ENCODE results near the gene MRPL49. TPM values are rescaled to one million over a fixed set of nuclear protein-coding genes. Genes with fewer than 3 reads are reported as not detected.

The MRPL49 gene
- total and polyA plus RNA-seq, 2 of the 8 experiments (the other 6 are each of a cell fraction or from before 2014, with no cell fraction given) = 54.0 to 84.8 TPM

GRCh38 chr11:65131895-65132237 is 9.7 kb downstream of the MRPL49 start:
- no peak overlapping the region for H3K23ac ChIP-seq (ENCODE audit: insufficient read length)
- CTCF ChIA-PET (ENCODE audit: partially characterized antibody) = interaction anchor here (0.8 to 9.5 kb wide), 6 partner anchors 10 to 284 kb away, joined by 3 to 71 read pairs (median 4); partner anchors contain the start of genes FAU, MRPL49 and TM7SF2

More at GRCh38 chr11:65131895-65132237, 9.7 kb downstream of the MRPL49 start:
- Histone ChIP-seq H2AK5ac (ENCODE audit: low read depth, low read length) (no peak overlapping the region), H4K8ac (ENCODE audit: extremely low read depth, insufficient read depth, low read length) (peak overlapping the region; percentile 9; the same call in 1 of the 2 replicates), H3K56ac (replicated peaks; ENCODE audit: insufficient read length, low read depth, low read length) (no peak overlapping the region), H4K20me1 (replicated peaks in 1 of 2; ENCODE audit: control insufficient read depth in 1 of 2, insufficient read depth in 2 of 2, low read length in 2 of 2) (peaks cover 0 to 14% of the 10 kb centered on the region in 2 experiments), H3K4me3 (ENCODE audit: extremely low read depth in 1 of 4, insufficient read depth in 2 of 4, low read depth in 3 of 4, low read length in 4 of 4) (no peak overlapping the region), H2BK20ac (ENCODE audit: low read length) (no peak overlapping the region), H3K79me1 (ENCODE audit: low read depth, low read length) (peaks cover 3% of the 10 kb centered on the region; the same call in 1 of the 2 replicates), H3K79me2 (ENCODE audit: control insufficient read depth in 1 of 2, insufficient read depth in 2 of 2, low read length in 2 of 2) (peaks cover 0 to 15% of the 10 kb centered on the region in 2 experiments; a peak in 1 of 4 replicates), H3K14ac (ENCODE audit: insufficient read length) (no peak overlapping the region), H3K9ac (replicated peaks in 1 of 4; ENCODE audit: extremely low read depth in 1 of 4, low read depth in 3 of 4, low read length in 3 of 4) (no peak overlapping the region), H2BK5ac (ENCODE audit: low read depth, low read length) (no peak overlapping the region), H4K91ac (replicated peaks; ENCODE audit: insufficient read length, low read length) (no peak overlapping the region), H3K36me3 (ENCODE audit: control insufficient read depth in 2 of 4, insufficient read depth in 4 of 4, low read length in 3 of 4) (peaks cover 14 to 43% (median 35%) of the 10 kb centered on the region in 4 experiments; a peak in 7 of 8 replicates), H2BK120ac (replicated peaks; ENCODE audit: low read depth, low read length) (no peak overlapping the region), H2BK15ac (ENCODE audit: low read length) (no peak overlapping the region), H3K9me3 (ENCODE audit: insufficient read depth in 2 of 2, low read depth in 1 of 2, low read length in 1 of 2) (no peaks in the 10 kb centered on the region), H3K18ac (ENCODE audit: extremely low read depth, low read length) (no peak overlapping the region), H3K4me2 (ENCODE audit: insufficient read depth in 1 of 2, low read depth in 2 of 2, low read length in 2 of 2) (no peak overlapping the region), H3K4ac (replicated peaks; ENCODE audit: insufficient read length, low read depth, low read length) (no peak overlapping the region), H3K27me3 (replicated peaks in 1 of 4; ENCODE audit: control insufficient read depth in 3 of 4, extremely low read depth in 1 of 4, insufficient read depth in 3 of 4, low read length in 3 of 4) (no peaks in the 10 kb centered on the region), H3K4me1 (replicated peaks in 1 of 4; ENCODE audit: control insufficient read depth in 3 of 4, insufficient read depth in 4 of 4, low read length in 3 of 4) (peaks cover 0 to 13% (median 7%) of the 10 kb centered on the region in 4 experiments; a peak in 6 of 7 replicates), H2BK12ac (ENCODE audit: low read depth, low read length) (no peak overlapping the region), H2AFZ (ENCODE audit: low read length) (no peak overlapping the region), H3K23me2 (ENCODE audit: low read depth, low read length) (peaks cover 14% of the 10 kb centered on the region), H4K5ac (ENCODE audit: insufficient read length, low read depth, low read length) (no peak overlapping the region), H3K27ac (ENCODE audit: low read depth, low read length) (no peak overlapping the region)
- FAIRE-seq (no peak), DNase-seq (ENCODE audit: low read depth in 1 of 2, low spot score in 2 of 2) (no peak)
- TF ChIP-seq CHD1 (IDR thresholded peaks at IDR 0.05; ENCODE audit: low read depth, low read length) (no peak), JUND (IDR thresholded peaks at IDR 0.05; ENCODE audit: low read length) (no peak), CEBPB (IDR thresholded peaks at IDR 0.05; ENCODE audit: low read depth, low read length) (no peak), TAF7 (optimal IDR thresholded peaks at IDR 0.05; ENCODE audit: borderline replicate concordance, low read depth, low read length) (no peak), ASH2L (IDR thresholded peaks at IDR 0.05; ENCODE audit: low read length) (no peak), SRF (IDR thresholded peaks at IDR 0.05; ENCODE audit: low read depth, low read length) (no peak), PHF8 (conservative IDR thresholded peaks at IDR 0.05; ENCODE audit: low read depth, low read length) (no peak), HDAC2 (IDR thresholded peaks at IDR 0.05; ENCODE audit: borderline replicate concordance in 1 of 2, low read depth in 2 of 2, low read length in 2 of 2) (no peak), POLR2AphosphoS5 (IDR thresholded peaks at IDR 0.05; ENCODE audit: low read depth, low read length) (no peak)
- POLR2A ChIA-PET (ENCODE audit: partially characterized antibody) = interaction anchor here (1.0 to 15.8 kb wide), 2 partner anchors 16 to 37 kb away, joined by 3 to 305 read pairs; partner anchors contain the start of genes FAU, MRPL49, TM7SF2 and ZNHIT2
- 94% methylated on average over 6 of the region's 6 CpGs; no CpG with 5 or more reads in 1 of the 2 experiments for WGBS, 2 experiments (ENCODE audit: extremely low coverage in 1 of 2, insufficient coverage in 1 of 2, insufficient read length in 1 of 2, insufficient replicate concordance in 2 of 2, low coverage in 1 of 2, low lambda C conversion rate in 2 of 2, missing lambda C conversion rate in 1 of 2)

Data from H1 (cell line).